ENCODE measurements around the gene MOB3B.

- TF ChIP-seq CTCF (IDR thresholded peaks at IDR 0.05) (no peak), POLR2AphosphoS5 (IDR thresholded peaks at IDR 0.05) (no peak), POLR2A (IDR thresholded peaks at IDR 0.05) (no peak)
Measured at GRCh38 chr9:27398982-27399653, 130.5 kb downstream of the MOB3B start.
